WTC11 (cell line): ENCODE results near the gene DISP3. TPM values are rescaled to one million over a fixed set of nuclear protein-coding genes. Genes with fewer than 3 reads are reported as not detected.

Source experiments
- ATAC-seq: fragments of 200-7000 bp; cut with Tn5 transposase; 2 replicates; pipeline ENCODE4 v1.10.0; 2021; ENCODE audit warnings: mild to moderate bottlenecking, moderate library complexity
- CTCF ChIA-PET: fragments of 300-600 bp; sonication (Branson Sonifier 250); formaldehyde crosslinking; loops from one replicate; lab custom pipeline; 2021; ENCODE audit warnings: antibody characterized with exemption; lab: Charles Lee
- POLR2A ChIA-PET: fragments of 350-600 bp; sonication (Branson Sonifier 250); formaldehyde crosslinking; loops from one replicate; lab custom pipeline; 2021; ENCODE audit warnings: antibody characterized with exemption; lab: Charles Lee
- DNase-seq: peaks from one replicate; pipeline ENCODE4 v3.0.0; 2021; ENCODE audit warnings: low spot score
- H3K27ac Mint-ChIP-seq: 2 replicates; pipeline ENCODE4 v1.8.0; 2021; ENCODE audit warnings: mixed read lengths
- H3K27me3 Mint-ChIP-seq: 2 replicates; pipeline ENCODE4 v1.8.0; 2021; ENCODE audit warnings: low read depth, mild to moderate bottlenecking, moderate library complexity, mixed read lengths
- H3K36me3 Mint-ChIP-seq: 2 replicates; pipeline ENCODE4 v1.8.0; 2021; ENCODE audit warnings: mixed read lengths
- H3K4me1 Mint-ChIP-seq: 2 replicates; pipeline ENCODE4 v1.8.0; 2022; ENCODE audit warnings: mixed read lengths
- H3K4me3 Mint-ChIP-seq: 2 replicates; pipeline ENCODE4 v1.8.0; 2021; ENCODE audit warnings: mild to moderate bottlenecking, moderate library complexity, mixed read lengths
- H3K9me3 Mint-ChIP-seq: 2 replicates; pipeline ENCODE4 v1.8.0; 2021; ENCODE audit warnings: mixed read lengths
- CREB1 ChIP-seq: sonication (generic); formaldehyde crosslinking; IDR thresholded peaks from 2 replicates; pipeline ENCODE4 v1.8.0; 2023; ENCODE audit warnings: mild to moderate bottlenecking, missing genetic modification reagents
- CREM ChIP-seq: sonication (generic); formaldehyde crosslinking; IDR thresholded peaks from 2 replicates; pipeline ENCODE4 v1.8.1; 2022; ENCODE audit warnings: mild to moderate bottlenecking, missing genetic modification reagents, moderate library complexity
- ELF4 ChIP-seq: sonication (generic); formaldehyde crosslinking; IDR thresholded peaks from 2 replicates; pipeline ENCODE4 v1.8.1; 2022; ENCODE audit warnings: low read depth, mild to moderate bottlenecking, moderate library complexity, missing genetic modification reagents
- ETV6 ChIP-seq: sonication (generic); formaldehyde crosslinking; IDR thresholded peaks from 2 replicates; pipeline ENCODE4 v1.8.1; 2022; ENCODE audit warnings: mild to moderate bottlenecking, missing genetic modification reagents
- KAT7 ChIP-seq: sonication (generic); formaldehyde crosslinking; IDR thresholded peaks from 2 replicates; pipeline ENCODE4 v1.8.1; 2023; ENCODE audit warnings: missing genetic modification reagents, mild to moderate bottlenecking, borderline replicate concordance
- NR1H2 ChIP-seq: sonication (generic); formaldehyde crosslinking; IDR thresholded peaks from 2 replicates; pipeline ENCODE4 v1.9.0; 2021; ENCODE audit warnings: mild to moderate bottlenecking, moderate library complexity, missing genetic modification reagents
- TP53 ChIP-seq: sonication (generic); formaldehyde crosslinking; IDR thresholded peaks from 2 replicates; pipeline ENCODE4 v1.8.1; 2023; ENCODE audit warnings: mild to moderate bottlenecking, missing genetic modification reagents
- ZNF232 ChIP-seq: sonication (generic); formaldehyde crosslinking; IDR thresholded peaks from 2 replicates; pipeline ENCODE4 v1.8.0; 2022; ENCODE audit warnings: mild to moderate bottlenecking, missing genetic modification reagents
- ZNF317 ChIP-seq: sonication (generic); formaldehyde crosslinking; IDR thresholded peaks from 2 replicates; pipeline ENCODE4 v1.8.1; 2023; ENCODE audit warnings: low read depth, mild to moderate bottlenecking, moderate library complexity, missing genetic modification reagents, borderline replicate concordance
- ZNF396 ChIP-seq: fragments of 250-450 bp; sonication (Bioruptor Pico); IDR thresholded peaks from 2 replicates; pipeline ENCODE4 v1.8.0; 2021; ENCODE audit warnings: mild to moderate bottlenecking, moderate library complexity, borderline replicate concordance
- total RNA-seq: library from RNA; stranded (reverse); gene quantifications from 3 replicates; pipeline ENCODE4 v1.2.3, GENCODE V29; 2021
- TF ChIP-seq, protein P1 (sequence below): sonication (generic); formaldehyde crosslinking; IDR thresholded peaks from 2 replicates; pipeline ENCODE4 v1.8.0; 2023; ENCODE audit warnings: missing genetic modification reagents
- TF ChIP-seq, protein P2 (sequence below): fragments of 200-600 bp; IDR thresholded peaks from 2 replicates; pipeline ENCODE4 v1.8.0; 2022; ENCODE audit warnings: antibody characterized with exemption
- TF ChIP-seq, protein P3 (sequence below): sonication (generic); formaldehyde crosslinking; IDR thresholded peaks from 2 replicates; pipeline ENCODE4 v1.8.0; 2023; ENCODE audit warnings: mild to moderate bottlenecking, missing genetic modification reagents
- TF ChIP-seq, protein P4 (sequence below): sonication (generic); formaldehyde crosslinking; IDR thresholded peaks from 2 replicates; pipeline ENCODE4 v1.8.0; 2023; ENCODE audit warnings: missing genetic modification reagents, mild to moderate bottlenecking, borderline replicate concordance
- TF ChIP-seq, protein P5 (sequence below): fragments of 250-450 bp; sonication (Bioruptor Pico); IDR thresholded peaks from 2 replicates; pipeline ENCODE4 v2.1.2; 2022; ENCODE audit warnings: mild to moderate bottlenecking, moderate library complexity
- TF ChIP-seq, protein P6 (sequence below): fragments of 250-450 bp; sonication (Bioruptor Pico); IDR thresholded peaks from 2 replicates; pipeline ENCODE4 v1.9.0; 2021; ENCODE audit warnings: moderate library complexity, mild to moderate bottlenecking, inconsistent platforms, borderline replicate concordance
- TF ChIP-seq, protein P7 (sequence below): sonication (generic); formaldehyde crosslinking; IDR thresholded peaks from 2 replicates; pipeline ENCODE4 v1.8.0; 2022; ENCODE audit warnings: missing genetic modification reagents
- TF ChIP-seq, protein P8 (sequence below): sonication (generic); formaldehyde crosslinking; conservative IDR thresholded peaks from 2 replicates; pipeline ENCODE4 v1.8.1; 2022; ENCODE audit warnings: mild to moderate bottlenecking, missing genetic modification reagents
- TF ChIP-seq, protein P9 (sequence below): fragments of 250-450 bp; sonication (Bioruptor Pico); conservative IDR thresholded peaks from 2 replicates; pipeline ENCODE4 v1.9.0; 2021; ENCODE audit warnings: mild to moderate bottlenecking

DISP3 gene
- total RNA-seq, 1 experiment from 2014 or later: 6.0 TPM

DNA sequence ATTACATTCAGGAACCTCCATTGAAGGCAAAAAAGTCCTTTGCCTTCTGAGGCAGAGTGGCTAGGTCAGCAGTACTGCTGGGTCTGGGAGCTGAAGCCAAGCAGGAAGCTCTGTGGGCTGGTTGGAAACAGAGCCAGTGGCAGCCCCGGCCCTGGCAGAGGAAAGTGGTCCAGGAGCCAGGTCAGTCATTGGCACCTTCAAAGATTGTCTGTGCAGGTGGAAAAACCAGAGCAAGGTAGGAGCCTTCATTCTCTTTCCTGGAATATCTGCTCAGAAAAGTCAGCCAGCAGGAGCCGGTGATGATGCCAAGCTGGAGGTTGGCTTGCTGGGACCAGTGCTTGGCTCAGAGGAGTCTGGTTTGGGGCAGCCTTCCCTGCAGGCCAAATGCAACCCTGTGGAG lies 12.5 kb upstream of the DISP3 start:
- ATAC-seq (no peak), DNase-seq (no peak)
- peaks cover 4% of the 10 kb centered on the region; the same call in 1 of the 2 replicates for H3K9me3 Mint-ChIP-seq
- no peaks in the 10 kb centered on the region for H3K4me1 Mint-ChIP-seq
- POLR2A ChIA-PET: no interaction called here
- H3K27ac Mint-ChIP-seq: no peak overlapping the region
- H3K27me3 Mint-ChIP-seq: no peaks in the 10 kb centered on the region
- CTCF ChIA-PET: interaction anchor here (1.1 to 1.5 kb wide), 3 partner anchors 13 to 146 kb away, joined by 3 to 4 read pairs (median 3); partner anchors contain the start of gene DISP3
- no peak overlapping the region for H3K4me3 Mint-ChIP-seq
- no peaks in the 10 kb centered on the region for H3K36me3 Mint-ChIP-seq
- TF ChIP-seq, protein P1, sequence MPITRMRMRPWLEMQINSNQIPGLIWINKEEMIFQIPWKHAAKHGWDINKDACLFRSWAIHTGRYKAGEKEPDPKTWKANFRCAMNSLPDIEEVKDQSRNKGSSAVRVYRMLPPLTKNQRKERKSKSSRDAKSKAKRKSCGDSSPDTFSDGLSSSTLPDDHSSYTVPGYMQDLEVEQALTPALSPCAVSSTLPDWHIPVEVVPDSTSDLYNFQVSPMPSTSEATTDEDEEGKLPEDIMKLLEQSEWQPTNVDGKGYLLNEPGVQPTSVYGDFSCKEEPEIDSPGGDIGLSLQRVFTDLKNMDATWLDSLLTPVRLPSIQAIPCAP: no peak
- TF ChIP-seq ZNF232 (CRISPR knock-in tag) (no peak), ELF4 (no peak), ZNF396 (CRISPR knock-in tag) (no peak), ETV6 (no peak), KAT7 (no peak), TP53 (no peak), CREM (CRISPR knock-in tag) (no peak), NR1H2 (CRISPR knock-in tag) (no peak), ZNF317 (CRISPR knock-in tag) (no peak), CREB1 (CRISPR knock-in tag) (no peak)
- TF ChIP-seq, protein P2, sequence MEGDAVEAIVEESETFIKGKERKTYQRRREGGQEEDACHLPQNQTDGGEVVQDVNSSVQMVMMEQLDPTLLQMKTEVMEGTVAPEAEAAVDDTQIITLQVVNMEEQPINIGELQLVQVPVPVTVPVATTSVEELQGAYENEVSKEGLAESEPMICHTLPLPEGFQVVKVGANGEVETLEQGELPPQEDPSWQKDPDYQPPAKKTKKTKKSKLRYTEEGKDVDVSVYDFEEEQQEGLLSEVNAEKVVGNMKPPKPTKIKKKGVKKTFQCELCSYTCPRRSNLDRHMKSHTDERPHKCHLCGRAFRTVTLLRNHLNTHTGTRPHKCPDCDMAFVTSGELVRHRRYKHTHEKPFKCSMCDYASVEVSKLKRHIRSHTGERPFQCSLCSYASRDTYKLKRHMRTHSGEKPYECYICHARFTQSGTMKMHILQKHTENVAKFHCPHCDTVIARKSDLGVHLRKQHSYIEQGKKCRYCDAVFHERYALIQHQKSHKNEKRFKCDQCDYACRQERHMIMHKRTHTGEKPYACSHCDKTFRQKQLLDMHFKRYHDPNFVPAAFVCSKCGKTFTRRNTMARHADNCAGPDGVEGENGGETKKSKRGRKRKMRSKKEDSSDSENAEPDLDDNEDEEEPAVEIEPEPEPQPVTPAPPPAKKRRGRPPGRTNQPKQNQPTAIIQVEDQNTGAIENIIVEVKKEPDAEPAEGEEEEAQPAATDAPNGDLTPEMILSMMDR: no peak
- TF ChIP-seq, protein P3, sequence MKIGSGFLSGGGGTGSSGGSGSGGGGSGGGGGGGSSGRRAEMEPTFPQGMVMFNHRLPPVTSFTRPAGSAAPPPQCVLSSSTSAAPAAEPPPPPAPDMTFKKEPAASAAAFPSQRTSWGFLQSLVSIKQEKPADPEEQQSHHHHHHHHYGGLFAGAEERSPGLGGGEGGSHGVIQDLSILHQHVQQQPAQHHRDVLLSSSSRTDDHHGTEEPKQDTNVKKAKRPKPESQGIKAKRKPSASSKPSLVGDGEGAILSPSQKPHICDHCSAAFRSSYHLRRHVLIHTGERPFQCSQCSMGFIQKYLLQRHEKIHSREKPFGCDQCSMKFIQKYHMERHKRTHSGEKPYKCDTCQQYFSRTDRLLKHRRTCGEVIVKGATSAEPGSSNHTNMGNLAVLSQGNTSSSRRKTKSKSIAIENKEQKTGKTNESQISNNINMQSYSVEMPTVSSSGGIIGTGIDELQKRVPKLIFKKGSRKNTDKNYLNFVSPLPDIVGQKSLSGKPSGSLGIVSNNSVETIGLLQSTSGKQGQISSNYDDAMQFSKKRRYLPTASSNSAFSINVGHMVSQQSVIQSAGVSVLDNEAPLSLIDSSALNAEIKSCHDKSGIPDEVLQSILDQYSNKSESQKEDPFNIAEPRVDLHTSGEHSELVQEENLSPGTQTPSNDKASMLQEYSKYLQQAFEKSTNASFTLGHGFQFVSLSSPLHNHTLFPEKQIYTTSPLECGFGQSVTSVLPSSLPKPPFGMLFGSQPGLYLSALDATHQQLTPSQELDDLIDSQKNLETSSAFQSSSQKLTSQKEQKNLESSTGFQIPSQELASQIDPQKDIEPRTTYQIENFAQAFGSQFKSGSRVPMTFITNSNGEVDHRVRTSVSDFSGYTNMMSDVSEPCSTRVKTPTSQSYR (CRISPR knock-in tag): no peak
- TF ChIP-seq, protein P4, sequence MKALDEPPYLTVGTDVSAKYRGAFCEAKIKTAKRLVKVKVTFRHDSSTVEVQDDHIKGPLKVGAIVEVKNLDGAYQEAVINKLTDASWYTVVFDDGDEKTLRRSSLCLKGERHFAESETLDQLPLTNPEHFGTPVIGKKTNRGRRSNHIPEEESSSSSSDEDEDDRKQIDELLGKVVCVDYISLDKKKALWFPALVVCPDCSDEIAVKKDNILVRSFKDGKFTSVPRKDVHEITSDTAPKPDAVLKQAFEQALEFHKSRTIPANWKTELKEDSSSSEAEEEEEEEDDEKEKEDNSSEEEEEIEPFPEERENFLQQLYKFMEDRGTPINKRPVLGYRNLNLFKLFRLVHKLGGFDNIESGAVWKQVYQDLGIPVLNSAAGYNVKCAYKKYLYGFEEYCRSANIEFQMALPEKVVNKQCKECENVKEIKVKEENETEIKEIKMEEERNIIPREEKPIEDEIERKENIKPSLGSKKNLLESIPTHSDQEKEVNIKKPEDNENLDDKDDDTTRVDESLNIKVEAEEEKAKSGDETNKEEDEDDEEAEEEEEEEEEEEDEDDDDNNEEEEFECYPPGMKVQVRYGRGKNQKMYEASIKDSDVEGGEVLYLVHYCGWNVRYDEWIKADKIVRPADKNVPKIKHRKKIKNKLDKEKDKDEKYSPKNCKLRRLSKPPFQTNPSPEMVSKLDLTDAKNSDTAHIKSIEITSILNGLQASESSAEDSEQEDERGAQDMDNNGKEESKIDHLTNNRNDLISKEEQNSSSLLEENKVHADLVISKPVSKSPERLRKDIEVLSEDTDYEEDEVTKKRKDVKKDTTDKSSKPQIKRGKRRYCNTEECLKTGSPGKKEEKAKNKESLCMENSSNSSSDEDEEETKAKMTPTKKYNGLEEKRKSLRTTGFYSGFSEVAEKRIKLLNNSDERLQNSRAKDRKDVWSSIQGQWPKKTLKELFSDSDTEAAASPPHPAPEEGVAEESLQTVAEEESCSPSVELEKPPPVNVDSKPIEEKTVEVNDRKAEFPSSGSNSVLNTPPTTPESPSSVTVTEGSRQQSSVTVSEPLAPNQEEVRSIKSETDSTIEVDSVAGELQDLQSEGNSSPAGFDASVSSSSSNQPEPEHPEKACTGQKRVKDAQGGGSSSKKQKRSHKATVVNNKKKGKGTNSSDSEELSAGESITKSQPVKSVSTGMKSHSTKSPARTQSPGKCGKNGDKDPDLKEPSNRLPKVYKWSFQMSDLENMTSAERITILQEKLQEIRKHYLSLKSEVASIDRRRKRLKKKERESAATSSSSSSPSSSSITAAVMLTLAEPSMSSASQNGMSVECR: no peak
- TF ChIP-seq, protein P5, sequence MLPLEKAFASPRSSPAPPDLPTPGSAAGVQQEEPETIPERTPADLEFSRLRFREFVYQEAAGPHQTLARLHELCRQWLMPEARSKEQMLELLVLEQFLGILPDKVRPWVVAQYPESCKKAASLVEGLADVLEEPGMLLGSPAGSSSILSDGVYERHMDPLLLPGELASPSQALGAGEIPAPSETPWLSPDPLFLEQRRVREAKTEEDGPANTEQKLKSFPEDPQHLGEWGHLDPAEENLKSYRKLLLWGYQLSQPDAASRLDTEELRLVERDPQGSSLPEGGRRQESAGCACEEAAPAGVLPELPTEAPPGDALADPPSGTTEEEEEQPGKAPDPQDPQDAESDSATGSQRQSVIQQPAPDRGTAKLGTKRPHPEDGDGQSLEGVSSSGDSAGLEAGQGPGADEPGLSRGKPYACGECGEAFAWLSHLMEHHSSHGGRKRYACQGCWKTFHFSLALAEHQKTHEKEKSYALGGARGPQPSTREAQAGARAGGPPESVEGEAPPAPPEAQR (CRISPR knock-in tag): no peak
- TF ChIP-seq, protein P6, sequence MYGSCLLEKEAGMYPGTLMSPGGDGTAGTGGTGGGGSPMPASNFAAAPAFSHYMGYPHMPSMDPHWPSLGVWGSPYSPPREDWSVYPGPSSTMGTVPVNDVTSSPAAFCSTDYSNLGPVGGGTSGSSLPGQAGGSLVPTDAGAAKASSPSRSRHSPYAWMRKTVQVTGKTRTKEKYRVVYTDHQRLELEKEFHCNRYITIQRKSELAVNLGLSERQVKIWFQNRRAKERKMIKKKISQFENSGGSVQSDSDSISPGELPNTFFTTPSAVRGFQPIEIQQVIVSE (CRISPR knock-in tag): no peak
- TF ChIP-seq, protein P7, sequence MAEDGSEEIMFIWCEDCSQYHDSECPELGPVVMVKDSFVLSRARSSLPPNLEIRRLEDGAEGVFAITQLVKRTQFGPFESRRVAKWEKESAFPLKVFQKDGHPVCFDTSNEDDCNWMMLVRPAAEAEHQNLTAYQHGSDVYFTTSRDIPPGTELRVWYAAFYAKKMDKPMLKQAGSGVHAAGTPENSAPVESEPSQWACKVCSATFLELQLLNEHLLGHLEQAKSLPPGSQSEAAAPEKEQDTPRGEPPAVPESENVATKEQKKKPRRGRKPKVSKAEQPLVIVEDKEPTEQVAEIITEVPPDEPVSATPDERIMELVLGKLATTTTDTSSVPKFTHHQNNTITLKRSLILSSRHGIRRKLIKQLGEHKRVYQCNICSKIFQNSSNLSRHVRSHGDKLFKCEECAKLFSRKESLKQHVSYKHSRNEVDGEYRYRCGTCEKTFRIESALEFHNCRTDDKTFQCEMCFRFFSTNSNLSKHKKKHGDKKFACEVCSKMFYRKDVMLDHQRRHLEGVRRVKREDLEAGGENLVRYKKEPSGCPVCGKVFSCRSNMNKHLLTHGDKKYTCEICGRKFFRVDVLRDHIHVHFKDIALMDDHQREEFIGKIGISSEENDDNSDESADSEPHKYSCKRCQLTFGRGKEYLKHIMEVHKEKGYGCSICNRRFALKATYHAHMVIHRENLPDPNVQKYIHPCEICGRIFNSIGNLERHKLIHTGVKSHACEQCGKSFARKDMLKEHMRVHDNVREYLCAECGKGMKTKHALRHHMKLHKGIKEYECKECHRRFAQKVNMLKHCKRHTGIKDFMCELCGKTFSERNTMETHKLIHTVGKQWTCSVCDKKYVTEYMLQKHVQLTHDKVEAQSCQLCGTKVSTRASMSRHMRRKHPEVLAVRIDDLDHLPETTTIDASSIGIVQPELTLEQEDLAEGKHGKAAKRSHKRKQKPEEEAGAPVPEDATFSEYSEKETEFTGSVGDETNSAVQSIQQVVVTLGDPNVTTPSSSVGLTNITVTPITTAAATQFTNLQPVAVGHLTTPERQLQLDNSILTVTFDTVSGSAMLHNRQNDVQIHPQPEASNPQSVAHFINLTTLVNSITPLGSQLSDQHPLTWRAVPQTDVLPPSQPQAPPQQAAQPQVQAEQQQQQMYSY (CRISPR knock-in tag): no peak
- TF ChIP-seq, protein P8, sequence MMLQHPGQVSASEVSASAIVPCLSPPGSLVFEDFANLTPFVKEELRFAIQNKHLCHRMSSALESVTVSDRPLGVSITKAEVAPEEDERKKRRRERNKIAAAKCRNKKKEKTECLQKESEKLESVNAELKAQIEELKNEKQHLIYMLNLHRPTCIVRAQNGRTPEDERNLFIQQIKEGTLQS: no peak
- TF ChIP-seq, protein P9, sequence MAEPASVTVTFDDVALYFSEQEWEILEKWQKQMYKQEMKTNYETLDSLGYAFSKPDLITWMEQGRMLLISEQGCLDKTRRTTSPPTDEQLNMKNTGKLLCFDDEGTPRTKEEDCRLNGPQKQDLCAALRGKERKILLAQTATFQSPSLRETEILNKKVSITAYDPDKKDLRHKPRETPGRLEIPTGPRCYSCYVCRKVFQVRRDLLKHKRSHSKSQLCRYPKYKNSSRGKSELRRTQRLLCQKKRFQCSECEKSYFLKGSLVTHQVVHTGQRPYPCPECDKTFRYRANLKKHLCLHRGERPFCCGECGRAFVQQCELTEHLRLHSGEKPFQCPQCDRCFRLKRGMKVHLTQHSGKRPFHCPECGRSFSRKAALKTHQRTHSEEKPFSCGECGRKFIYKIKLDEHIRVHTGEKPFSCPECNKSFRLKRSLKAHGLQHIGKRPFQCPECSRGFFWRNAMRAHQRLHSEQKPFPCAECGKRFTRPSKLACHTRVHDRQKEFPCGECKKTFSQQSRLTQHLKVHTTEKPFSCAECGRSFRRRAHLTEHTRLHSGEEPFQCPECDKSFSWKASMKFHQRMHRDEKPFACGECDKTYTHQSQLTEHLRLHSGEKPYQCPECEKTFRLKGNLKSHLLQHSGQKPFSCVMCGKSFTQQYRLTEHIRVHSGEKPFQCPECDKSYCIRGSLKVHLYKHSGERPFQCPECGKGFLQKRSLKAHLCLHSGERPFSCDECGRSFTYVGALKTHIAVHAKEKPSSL (CRISPR knock-in tag): no peak
